HG03064 (cell line): ENCODE data around the gene HDHD3.
"Not testable (repeated sequence)": the region's sequence is repeated elsewhere in the genome, so short reads cannot be mapped to it uniquely, and the experiment has no call there.

ENCODE experiments used
- ATAC-seq: cut with Tn5 transposase; IDR thresholded peaks from one replicate; pipeline ENCODE4 v1.9.1; 2021; ENCODE audit warnings: low read depth; ENCODE audit not compliant: unreplicated experiment

The HDHD3 gene

GRCh38 chr9:113376634-113377567 lies at the start of gene HDHD3:
Gene HDHD3 (minus strand): TSS chr9:113376986. CDS start chr9:113374354, 2,632 bp downstream.
- peak; percentile 62 for ATAC-seq

GRCh38 chr9:113425072-113425471 lies 48.3 kb upstream of the HDHD3 start:
- no peak for ATAC-seq

- no peak for ATAC-seq
These were observed 44.9 kb upstream of the HDHD3 start for GRCh38 chr9:113421726-113422125.

- no peak for ATAC-seq
These were observed 40.6 kb upstream of the HDHD3 start for GRCh38 chr9:113417370-113417769.

GRCh38 chr9:113416149-113416721 lies 39.4 kb upstream of the HDHD3 start:
- ATAC-seq, result peak; percentile 87

- peak; percentile 89 for ATAC-seq
These were observed 33.5 kb upstream of the HDHD3 start, which contains the start of the genes C9orf43 and POLE3 for GRCh38 chr9:113410207-113410864. Gene C9orf43 (plus strand): TSS chr9:113410747. CDS start chr9:113413494, 2,747 bp downstream. Gene POLE3 (minus strand): TSS chr9:113410675. CDS start chr9:113410293, 382 bp downstream.

GRCh38 chr9:113409883-113410206 lies 33.1 kb upstream of the HDHD3 start:
- ATAC-seq, result peak; percentile 3

GRCh38 chr9:113409481-113409880 lies 32.7 kb upstream of the HDHD3 start:
- ATAC-seq, result no peak

- not testable (repeated sequence) for ATAC-seq
These were observed 30.2 kb upstream of the HDHD3 start for GRCh38 chr9:113406873-113407511.

GRCh38 chr9:113406353-113406752 lies 29.6 kb upstream of the HDHD3 start:
- ATAC-seq, result not testable (repeated sequence)

- no peak for ATAC-seq
These were observed 26.9 kb upstream of the HDHD3 start for GRCh38 chr9:113403646-113404045.

GRCh38 chr9:113401027-113401792 lies 24.4 kb upstream of the HDHD3 start, which contains the start of gene ALAD:
Gene ALAD (minus strand): TSS chr9:113401284. CDS start chr9:113393559, 7,725 bp downstream.
- ATAC-seq, result peak; percentile 98

- no peak for ATAC-seq
These were observed 22.9 kb upstream of the HDHD3 start for GRCh38 chr9:113399646-113400200.

GRCh38 chr9:113398796-113399195 lies 22.0 kb upstream of the HDHD3 start:
- no peak for ATAC-seq

GRCh38 chr9:113397203-113397631 lies 20.4 kb upstream of the HDHD3 start:
- no peak for ATAC-seq

GRCh38 chr9:113395000-113395861 lies 18.4 kb upstream of the HDHD3 start:
- no peak for ATAC-seq

- ATAC-seq, result no peak
These were observed 16.5 kb upstream of the HDHD3 start for GRCh38 chr9:113393281-113393680.

- ATAC-seq, result no peak
These were observed 15.1 kb upstream of the HDHD3 start for GRCh38 chr9:113391917-113392316.
